Measurements from ENCODE around the gene SSR1.

SSR1 gene

DNA sequence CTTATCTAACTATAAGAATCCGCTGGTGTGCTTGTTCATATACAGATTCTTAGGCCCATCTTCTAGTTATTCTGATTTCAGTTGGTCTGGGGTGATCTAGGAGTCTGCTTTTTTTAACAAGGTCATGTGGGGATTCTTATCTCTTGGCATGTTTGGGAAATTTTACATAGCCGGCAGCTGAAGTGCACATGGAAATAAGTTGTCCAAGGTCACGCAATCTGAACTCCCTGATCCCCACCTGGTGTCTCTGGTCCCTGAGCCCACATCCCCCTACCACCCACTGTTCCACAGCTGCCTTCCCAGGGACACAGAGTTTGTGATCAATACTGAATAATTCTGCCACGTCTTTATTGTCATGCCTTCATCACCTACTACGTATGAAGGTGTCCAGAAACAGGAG is 90.8 kb downstream of the SSR1 start:
- TF ChIP-seq, protein P1, sequence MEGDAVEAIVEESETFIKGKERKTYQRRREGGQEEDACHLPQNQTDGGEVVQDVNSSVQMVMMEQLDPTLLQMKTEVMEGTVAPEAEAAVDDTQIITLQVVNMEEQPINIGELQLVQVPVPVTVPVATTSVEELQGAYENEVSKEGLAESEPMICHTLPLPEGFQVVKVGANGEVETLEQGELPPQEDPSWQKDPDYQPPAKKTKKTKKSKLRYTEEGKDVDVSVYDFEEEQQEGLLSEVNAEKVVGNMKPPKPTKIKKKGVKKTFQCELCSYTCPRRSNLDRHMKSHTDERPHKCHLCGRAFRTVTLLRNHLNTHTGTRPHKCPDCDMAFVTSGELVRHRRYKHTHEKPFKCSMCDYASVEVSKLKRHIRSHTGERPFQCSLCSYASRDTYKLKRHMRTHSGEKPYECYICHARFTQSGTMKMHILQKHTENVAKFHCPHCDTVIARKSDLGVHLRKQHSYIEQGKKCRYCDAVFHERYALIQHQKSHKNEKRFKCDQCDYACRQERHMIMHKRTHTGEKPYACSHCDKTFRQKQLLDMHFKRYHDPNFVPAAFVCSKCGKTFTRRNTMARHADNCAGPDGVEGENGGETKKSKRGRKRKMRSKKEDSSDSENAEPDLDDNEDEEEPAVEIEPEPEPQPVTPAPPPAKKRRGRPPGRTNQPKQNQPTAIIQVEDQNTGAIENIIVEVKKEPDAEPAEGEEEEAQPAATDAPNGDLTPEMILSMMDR (IDR thresholded peaks at IDR 0.05; ENCODE audit: extremely low read depth, missing control alignments), result no peak
- DNase-seq (ENCODE audit: low spot score), result no peak

DNA sequence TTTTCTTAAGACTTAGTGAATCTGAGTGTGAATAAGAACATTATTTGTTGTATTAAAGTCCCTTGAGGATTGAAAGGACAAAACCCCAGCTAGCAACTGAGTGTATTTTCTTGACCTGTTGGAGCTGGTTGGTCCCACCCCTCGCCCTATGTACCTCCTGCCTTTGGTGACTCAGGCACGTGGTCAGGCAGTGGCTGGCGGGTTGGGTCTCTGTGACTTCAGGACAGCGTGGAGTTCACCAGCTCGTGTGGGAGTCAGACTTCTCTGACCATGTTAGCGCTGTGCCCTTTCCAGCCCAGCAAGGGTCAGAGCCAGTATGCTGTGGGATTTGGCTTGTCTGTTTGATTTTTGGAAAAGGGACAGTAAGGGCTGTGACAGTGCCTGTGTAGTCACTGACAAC is 93.7 kb downstream of the SSR1 start:
- TF ChIP-seq, protein P1 (IDR thresholded peaks at IDR 0.05; ENCODE audit: extremely low read depth, missing control alignments), result no peak
- DNase-seq (ENCODE audit: low spot score), result no peak

DNA sequence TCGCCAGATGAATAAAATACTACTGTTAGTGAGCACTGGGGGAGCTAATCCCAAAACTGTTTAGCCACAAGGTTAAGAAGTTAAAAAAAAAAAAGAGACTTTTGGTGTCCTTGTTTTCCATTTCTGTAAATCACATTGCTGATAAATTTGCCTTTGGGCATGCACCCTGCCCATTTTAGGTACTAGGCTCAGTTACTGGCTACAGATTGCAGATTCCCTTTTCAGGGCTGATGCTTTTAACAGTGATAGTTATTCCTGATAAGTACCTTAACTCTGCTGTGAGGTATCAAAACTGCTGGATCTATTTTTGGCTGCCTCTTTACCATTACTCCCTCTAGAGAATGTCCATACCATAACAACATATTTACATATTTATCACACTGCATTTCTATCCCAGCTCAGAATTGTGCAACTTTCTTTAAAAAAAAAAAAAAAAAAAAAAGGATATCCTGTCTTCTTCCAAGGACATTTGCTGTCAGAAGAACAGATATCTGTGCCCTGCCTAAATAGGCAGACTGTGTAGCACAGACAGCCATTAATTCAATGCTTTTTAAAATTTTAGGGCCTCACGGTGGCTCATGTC is 94.5 kb downstream of the SSR1 start:
- DNase-seq (ENCODE audit: low spot score), result no peak
- TF ChIP-seq, protein P1 (IDR thresholded peaks at IDR 0.05; ENCODE audit: extremely low read depth, missing control alignments), result no peak

Measured in GM20000 (cell line).